ENCODE data around the gene ABHD6.
A peak's percentile ranks its signal among the peaks of the same experiment; 100 is the strongest.
"Not testable (repeated sequence)": the region's sequence is repeated elsewhere in the genome, so short reads cannot be mapped to it uniquely, and the experiment has no call there.

ABHD6 gene

GRCh38 chr3:58217209-58217811, 20.3 kb upstream of the ABHD6 start:
- Histone ChIP-seq H3K27ac (ENCODE audit: insufficient read depth in 1 of 2, low read depth in 1 of 2, low read length in 2 of 2, poor library complexity in 1 of 2, severe bottlenecking in 2 of 2) (no peak overlapping the region), H3K36me3 (ENCODE audit: control insufficient read depth in 4 of 4, insufficient read depth in 4 of 4, low read length in 3 of 4) (no peaks in the 10 kb centered on the region), H3K27me3 (replicated peaks in 2 of 5; ENCODE audit: control insufficient read depth in 4 of 5, insufficient read depth in 5 of 5, low read length in 4 of 5) (no peaks in the 10 kb centered on the region), H3K4me1 (ENCODE audit: control extremely low read depth in 1 of 4, control insufficient read depth in 4 of 4, insufficient read depth in 4 of 4, low read length in 3 of 4) (peaks cover 5 to 24% (median 9%) of the 10 kb centered on the region in 4 experiments), H3K9me3 (ENCODE audit: control extremely low read depth in 1 of 5, control insufficient read depth in 4 of 5, insufficient read depth in 2 of 5, low read depth in 1 of 5, low read length in 4 of 5) (no peaks in the 10 kb centered on the region), H3K4me3 (ENCODE audit: control insufficient read depth in 1 of 7, extremely low read depth in 1 of 7, insufficient read depth in 4 of 7, low read depth in 2 of 7, low read length in 6 of 7) (peak overlapping the region in 6 of 7 experiments; percentile 29 to 75 (median 48))
- CTCF ChIA-PET, result interaction anchor here (0.6 to 5.5 kb wide), 30 partner anchors 8 to 1644 kb away, joined by 3 to 54 read pairs (median 4); partner anchors contain the start of genes HTD2 and RPP14
- POLR2A ChIA-PET, result interaction anchor here (0.5 to 1.0 kb wide), 4 partner anchors 30 to 989 kb away, joined by 3 to 6 read pairs (median 4); no protein-coding TSS in a partner anchor
- peak; percentile 80 to 88 (median 86) for DNase-seq
- 0% methylated on average over 12 of the region's 15 CpGs for WGBS (ENCODE audit: insufficient coverage)

DNA sequence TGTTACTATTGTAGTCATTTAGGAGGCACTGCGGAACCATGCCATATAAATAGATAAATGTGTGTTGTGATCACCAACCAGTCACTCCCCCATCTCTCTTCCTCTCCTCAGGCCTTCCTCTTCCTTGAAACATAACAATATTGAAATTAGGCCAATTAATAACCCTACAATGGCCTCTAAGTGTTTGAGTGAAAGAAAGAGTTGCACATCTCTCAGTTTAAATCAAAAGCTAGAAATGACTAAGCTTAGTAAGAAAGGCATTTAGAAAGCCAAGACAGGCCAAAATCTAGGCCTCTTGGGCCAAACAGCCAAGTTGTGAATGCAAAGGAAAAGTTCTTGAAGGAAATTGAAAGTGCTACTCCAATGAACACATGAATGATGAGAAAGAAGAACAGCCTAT, 18.7 kb upstream of the ABHD6 start:
- CTCF ChIA-PET, result interaction anchor here (0.7 to 5.5 kb wide), 18 partner anchors 8 to 211 kb away, joined by 3 to 54 read pairs (median 4); no protein-coding TSS in a partner anchor
- WGBS (ENCODE audit: insufficient coverage), result no CpG with 5 or more reads among the region's 1 CpG
- Histone ChIP-seq H3K27me3 (replicated peaks in 2 of 5; ENCODE audit: control insufficient read depth in 4 of 5, insufficient read depth in 5 of 5, low read length in 4 of 5) (no peaks in the 10 kb centered on the region), H3K9me3 (ENCODE audit: control extremely low read depth in 1 of 5, control insufficient read depth in 4 of 5, insufficient read depth in 2 of 5, low read depth in 1 of 5, low read length in 4 of 5) (no peaks in the 10 kb centered on the region), H3K4me1 (ENCODE audit: control extremely low read depth in 1 of 4, control insufficient read depth in 4 of 4, insufficient read depth in 4 of 4, low read length in 3 of 4) (peaks cover 5 to 24% (median 9%) of the 10 kb centered on the region in 4 experiments), H3K4me3 (ENCODE audit: control insufficient read depth in 1 of 7, extremely low read depth in 1 of 7, insufficient read depth in 4 of 7, low read depth in 2 of 7, low read length in 6 of 7) (no peak overlapping the region), H3K36me3 (ENCODE audit: control insufficient read depth in 4 of 4, insufficient read depth in 4 of 4, low read length in 3 of 4) (no peaks in the 10 kb centered on the region), H3K27ac (ENCODE audit: insufficient read depth in 1 of 2, low read depth in 1 of 2, low read length in 2 of 2, poor library complexity in 1 of 2, severe bottlenecking in 2 of 2) (no peak overlapping the region)
- no peak for DNase-seq
- POLR2A ChIA-PET, result no interaction called here

- DNase-seq, result no peak
- Histone ChIP-seq H3K27me3 (replicated peaks in 2 of 5; ENCODE audit: control insufficient read depth in 4 of 5, insufficient read depth in 5 of 5, low read length in 4 of 5) (no peaks in the 10 kb centered on the region), H3K4me3 (ENCODE audit: control insufficient read depth in 1 of 7, extremely low read depth in 1 of 7, insufficient read depth in 4 of 7, low read depth in 2 of 7, low read length in 6 of 7) (no peak overlapping the region), H3K9me3 (ENCODE audit: control extremely low read depth in 1 of 5, control insufficient read depth in 4 of 5, insufficient read depth in 2 of 5, low read depth in 1 of 5, low read length in 4 of 5) (no peaks in the 10 kb centered on the region), H3K36me3 (ENCODE audit: control insufficient read depth in 4 of 4, insufficient read depth in 4 of 4, low read length in 3 of 4) (no peaks in the 10 kb centered on the region), H3K4me1 (ENCODE audit: control extremely low read depth in 1 of 4, control insufficient read depth in 4 of 4, insufficient read depth in 4 of 4, low read length in 3 of 4) (peaks cover 0 to 5% (median 4%) of the 10 kb centered on the region in 4 experiments), H3K27ac (ENCODE audit: insufficient read depth in 1 of 2, low read depth in 1 of 2, low read length in 2 of 2, poor library complexity in 1 of 2, severe bottlenecking in 2 of 2) (no peak overlapping the region)
- CTCF ChIA-PET, result interaction anchor here (1.0 to 4.0 kb wide), 3 partner anchors 8 to 43 kb away, joined by 3 to 20 read pairs (median 14); no protein-coding TSS in a partner anchor
- WGBS (ENCODE audit: insufficient coverage), result 92% methylated on average over 6 of the region's 8 CpGs
- POLR2A ChIA-PET, result no interaction called here
These were observed 15.3 kb upstream of the ABHD6 start for GRCh38 chr3:58222161-58222724.

DNA sequence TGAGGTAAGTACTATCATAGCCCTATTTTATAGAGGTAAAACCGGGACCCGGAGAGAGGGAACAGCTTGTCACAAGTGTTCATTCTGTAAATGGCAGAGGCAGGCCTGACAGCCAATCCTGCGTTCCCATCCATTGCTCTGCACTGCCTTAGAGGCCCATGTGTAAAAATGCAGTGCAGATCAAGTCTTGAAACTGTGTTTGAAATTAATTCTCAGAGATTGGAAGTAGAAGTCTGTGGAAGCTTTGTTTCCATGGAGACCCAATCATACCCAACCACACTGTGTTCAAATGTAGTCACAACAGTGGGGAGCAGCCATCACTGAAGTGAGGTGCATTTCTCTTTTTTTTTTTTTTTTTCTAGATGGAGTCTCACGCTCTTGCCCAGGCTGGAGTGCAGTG, 13.7 kb upstream of the ABHD6 start:
- 100% methylated on average over 3 of the region's 4 CpGs for WGBS (ENCODE audit: insufficient coverage)
- DNase-seq, result peak in 2 of 3 donors; percentile 32 to 53
- ChIA-PET POLR2A (no interaction called here), CTCF (interaction anchor here (1.1 to 4.0 kb wide), 8 partner anchors 10 to 57 kb away, joined by 3 to 20 read pairs (median 4); no protein-coding TSS in a partner anchor)
- Histone ChIP-seq H3K27ac (ENCODE audit: insufficient read depth in 1 of 2, low read depth in 1 of 2, low read length in 2 of 2, poor library complexity in 1 of 2, severe bottlenecking in 2 of 2) (no peak overlapping the region), H3K9me3 (ENCODE audit: control extremely low read depth in 1 of 5, control insufficient read depth in 4 of 5, insufficient read depth in 2 of 5, low read depth in 1 of 5, low read length in 4 of 5) (no peaks in the 10 kb centered on the region), H3K4me1 (ENCODE audit: control extremely low read depth in 1 of 4, control insufficient read depth in 4 of 4, insufficient read depth in 4 of 4, low read length in 3 of 4) (no peaks in the 10 kb centered on the region), H3K27me3 (replicated peaks in 2 of 5; ENCODE audit: control insufficient read depth in 4 of 5, insufficient read depth in 5 of 5, low read length in 4 of 5) (no peaks in the 10 kb centered on the region), H3K4me3 (ENCODE audit: control insufficient read depth in 1 of 7, extremely low read depth in 1 of 7, insufficient read depth in 4 of 7, low read depth in 2 of 7, low read length in 6 of 7) (no peak overlapping the region), H3K36me3 (ENCODE audit: control insufficient read depth in 4 of 4, insufficient read depth in 4 of 4, low read length in 3 of 4) (no peaks in the 10 kb centered on the region)

- H3K4me3 ChIP-seq (ENCODE audit: control insufficient read depth in 1 of 7, extremely low read depth in 1 of 7, insufficient read depth in 4 of 7, low read depth in 2 of 7, low read length in 6 of 7); POLR2A ChIA-PET; H3K36me3 ChIP-seq (ENCODE audit: control insufficient read depth in 4 of 4, insufficient read depth in 4 of 4, low read length in 3 of 4); H3K9me3 ChIP-seq (ENCODE audit: control extremely low read depth in 1 of 5, control insufficient read depth in 4 of 5, insufficient read depth in 2 of 5, low read depth in 1 of 5, low read length in 4 of 5); H3K27me3 ChIP-seq (replicated peaks in 2 of 5; ENCODE audit: control insufficient read depth in 4 of 5, insufficient read depth in 5 of 5, low read length in 4 of 5); H3K4me1 ChIP-seq (ENCODE audit: control extremely low read depth in 1 of 4, control insufficient read depth in 4 of 4, insufficient read depth in 4 of 4, low read length in 3 of 4); H3K27ac ChIP-seq (ENCODE audit: insufficient read depth in 1 of 2, low read depth in 1 of 2, low read length in 2 of 2, poor library complexity in 1 of 2, severe bottlenecking in 2 of 2); DNase-seq: not testable (repeated sequence)
- no CpG with 5 or more reads among the region's 3 CpGs for WGBS (ENCODE audit: insufficient coverage)
- CTCF ChIA-PET, result interaction anchor here (1.1 to 3.9 kb wide), 2 partner anchors 10 to 11 kb away, joined by 3 to 19 read pairs; no protein-coding TSS in a partner anchor
These were observed 9.7 kb upstream of the ABHD6 start for GRCh38 chr3:58227933-58228332.

- Histone ChIP-seq H3K36me3 (ENCODE audit: control insufficient read depth in 4 of 4, insufficient read depth in 4 of 4, low read length in 3 of 4) (no peaks in the 10 kb centered on the region), H3K27me3 (replicated peaks in 2 of 5; ENCODE audit: control insufficient read depth in 4 of 5, insufficient read depth in 5 of 5, low read length in 4 of 5) (peaks cover 0 to 2% (median 0%) of the 10 kb centered on the region in 5 experiments), H3K27ac (ENCODE audit: insufficient read depth in 1 of 2, low read depth in 1 of 2, low read length in 2 of 2, poor library complexity in 1 of 2, severe bottlenecking in 2 of 2) (no peak overlapping the region), H3K9me3 (ENCODE audit: control extremely low read depth in 1 of 5, control insufficient read depth in 4 of 5, insufficient read depth in 2 of 5, low read depth in 1 of 5, low read length in 4 of 5) (no peaks in the 10 kb centered on the region), H3K4me1 (ENCODE audit: control extremely low read depth in 1 of 4, control insufficient read depth in 4 of 4, insufficient read depth in 4 of 4, low read length in 3 of 4) (peaks cover 0 to 6% (median 2%) of the 10 kb centered on the region in 4 experiments), H3K4me3 (ENCODE audit: control insufficient read depth in 1 of 7, extremely low read depth in 1 of 7, insufficient read depth in 4 of 7, low read depth in 2 of 7, low read length in 6 of 7) (no peak overlapping the region)
- 0% methylated on average over 1 of the region's 1 CpG for WGBS (ENCODE audit: insufficient coverage)
- ChIA-PET CTCF (interaction anchor here (0.7 to 3.9 kb wide), 5 partner anchors 13 to 75 kb away, joined by 3 to 19 read pairs (median 3); partner anchors contain the start of genes DNASE1L3, HTD2 and RPP14), POLR2A (no interaction called here)
- no peak for DNase-seq
These were observed 6.6 kb upstream of the ABHD6 start for GRCh38 chr3:58230876-58231552.
